Trophoblast cell (in vitro differentiated cells and primary cell): ENCODE data around the gene TOMM5.

Source experiments
- DNase-seq, 2 donors: peaks; one replicate each; pipeline ENCODE4 v3.0.0-alpha.2; 2016
- H2AFZ ChIP-seq: 2 replicates; pipeline ENCODE4 v1.6.1; 2013; ENCODE audit warnings: low read length, moderate library complexity, mild to moderate bottlenecking; ENCODE audit not compliant: insufficient read depth, poor library complexity
- H2AK5ac ChIP-seq: 2 replicates; pipeline ENCODE4 v1.6.1; 2013; ENCODE audit warnings: mild to moderate bottlenecking, low read length
- H2BK120ac ChIP-seq: 2 replicates; pipeline ENCODE4 v1.6.1; 2013; ENCODE audit warnings: low read length, mild to moderate bottlenecking, moderate library complexity; ENCODE audit not compliant: insufficient read depth, poor library complexity
- H2BK12ac ChIP-seq: 2 replicates; pipeline ENCODE4 v1.6.1; 2013; ENCODE audit warnings: mild to moderate bottlenecking, low read length, moderate library complexity
- H2BK5ac ChIP-seq: 2 replicates; pipeline ENCODE4 v1.6.1; 2013; ENCODE audit warnings: low read length, low read depth, moderate library complexity, mild to moderate bottlenecking; ENCODE audit not compliant: poor library complexity
- H3K14ac ChIP-seq: 2 replicates; pipeline ENCODE4 v1.6.1; 2013; ENCODE audit warnings: mild to moderate bottlenecking, low read length
- H3K18ac ChIP-seq: 2 replicates; pipeline ENCODE4 v1.6.1; 2013; ENCODE audit warnings: mild to moderate bottlenecking, low read length
- H3K23ac ChIP-seq: 2 replicates; pipeline ENCODE4 v1.6.1; 2013; ENCODE audit warnings: low read length
- H3K27ac ChIP-seq: 2 replicates; pipeline ENCODE4 v1.5.1; 2013; ENCODE audit warnings: low read depth, mild to moderate bottlenecking, inconsistent platforms, low read length, moderate library complexity
- H3K27me3 ChIP-seq: 2 replicates; pipeline ENCODE4 v1.6.1; 2013; ENCODE audit warnings: inconsistent platforms, mild to moderate bottlenecking, low read length, moderate library complexity; ENCODE audit not compliant: insufficient read depth
- H3K36me3 ChIP-seq, 2 experiments: 1 replicate in 1 of 2; 2 replicates in 1 of 2; pipeline ENCODE4 v1.6.1; 2013; ENCODE audit warnings: low read length in 2 of 2, mild to moderate bottlenecking in 2 of 2, moderate library complexity in 1 of 2; ENCODE audit not compliant: insufficient read depth in 2 of 2, control insufficient read depth in 1 of 2
- H3K4ac ChIP-seq: 2 replicates; pipeline ENCODE4 v1.6.1; 2013; ENCODE audit warnings: low read depth, mild to moderate bottlenecking, low read length, moderate library complexity
- H3K4me1 ChIP-seq, 2 experiments: 1 replicate in 1 of 2; 2 replicates in 1 of 2; pipeline ENCODE4 v1.6.1; 2013; ENCODE audit warnings: low read length in 2 of 2, mild to moderate bottlenecking in 2 of 2, moderate library complexity in 1 of 2; ENCODE audit not compliant: insufficient read depth in 2 of 2, control insufficient read depth in 1 of 2
- H3K4me2 ChIP-seq: 2 replicates; pipeline ENCODE4 v1.6.1; 2013; ENCODE audit warnings: inconsistent platforms, mild to moderate bottlenecking, low read length, moderate library complexity
- H3K4me3 ChIP-seq: 2 replicates; pipeline ENCODE4 v1.5.1; 2013; ENCODE audit warnings: mild to moderate bottlenecking, low read depth, low read length, inconsistent platforms
- H3K79me1 ChIP-seq: one replicate; pipeline ENCODE4 v1.6.1; 2013; ENCODE audit warnings: low read length
- H3K79me2 ChIP-seq: 2 replicates; pipeline ENCODE4 v1.6.1; 2013; ENCODE audit warnings: low read length, mild to moderate bottlenecking; ENCODE audit not compliant: control insufficient read depth, insufficient read depth, poor library complexity
- H3K9ac ChIP-seq: 2 replicates; pipeline ENCODE4 v1.6.1; 2013; ENCODE audit warnings: mild to moderate bottlenecking, low read length
- H3K9me3 ChIP-seq: 2 replicates; pipeline ENCODE4 v1.6.1; 2013; ENCODE audit warnings: low read depth, mild to moderate bottlenecking, control low read depth, inconsistent platforms, low read length; ENCODE audit not compliant: insufficient read depth
- H4K12ac ChIP-seq: 2 replicates; pipeline ENCODE4 v1.6.1; 2013; ENCODE audit warnings: low read depth, mild to moderate bottlenecking, low read length, moderate library complexity
- H4K8ac ChIP-seq: 2 replicates; pipeline ENCODE4 v1.6.1; 2013; ENCODE audit warnings: low read depth, mild to moderate bottlenecking, low read length, moderate library complexity
- H4K91ac ChIP-seq: one replicate; pipeline ENCODE4 v1.6.1; 2013; ENCODE audit warnings: low read depth, mild to moderate bottlenecking, low read length, moderate library complexity
- WGBS: extraction: QIAGEN DNeasy Blood & Tissue Kit; methylation state at CpG from one replicate; pipeline ENCODE4 v1.1.7; 2013; ENCODE audit warnings: missing lambda C conversion rate; ENCODE audit not compliant: insufficient read length, insufficient coverage; ENCODE audit errors: extremely low coverage; 5-methylcytosine and 5-hydroxymethylcytosine counted together

The TOMM5 gene

DNA sequence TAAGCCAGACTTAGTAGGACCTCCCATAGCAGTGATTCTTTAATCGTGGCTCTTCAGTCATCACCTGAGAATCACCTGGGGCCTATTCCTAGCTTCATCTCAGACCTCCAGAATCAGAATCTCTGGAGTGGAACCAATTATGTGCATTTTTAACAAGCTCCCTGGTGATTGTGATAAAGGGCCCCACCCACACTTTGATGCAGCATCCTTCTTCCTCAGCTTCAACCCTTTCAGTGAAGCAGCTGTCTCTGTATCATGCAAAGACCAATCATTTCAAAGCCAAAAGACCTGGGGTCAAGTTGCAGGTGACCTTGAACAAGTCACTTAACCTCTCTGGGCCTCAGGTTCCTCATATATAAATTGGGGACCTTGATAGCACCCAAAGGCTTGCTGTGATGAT lies 33.3 kb downstream of the TOMM5 start:
- Histone ChIP-seq H3K23ac (no peak overlapping the region), H3K9me3 (peaks cover 4% of the 10 kb centered on the region), H4K91ac (no peak overlapping the region), H3K79me1 (no peaks in the 10 kb centered on the region), H2BK120ac (no peak overlapping the region), H3K4me3 (no peak overlapping the region), H2AFZ (no peak overlapping the region), H4K8ac (no peak overlapping the region), H3K4ac (no peak overlapping the region), H3K9ac (no peak overlapping the region), H3K79me2 (no peaks in the 10 kb centered on the region), H2BK5ac (no peak overlapping the region), H3K27ac (no peak overlapping the region), H4K12ac (no peak overlapping the region), H3K14ac (no peak overlapping the region), H2BK12ac (no peak overlapping the region), H3K27me3 (no peaks in the 10 kb centered on the region), H3K18ac (no peak overlapping the region), H3K4me1 (no peaks in the 10 kb centered on the region), H3K36me3 (peaks cover 2 to 3% of the 10 kb centered on the region in 2 experiments), H3K4me2 (no peak overlapping the region), H2AK5ac (no peak overlapping the region)
- no peak for DNase-seq
- no CpG with 5 or more reads among the region's 1 CpG for WGBS

- no peak overlapping the region for H2BK12ac ChIP-seq
- no peaks in the 10 kb centered on the region for H3K36me3 ChIP-seq
- no peaks in the 10 kb centered on the region for H3K27me3 ChIP-seq
- no peak overlapping the region for H3K4me2 ChIP-seq
- no peak overlapping the region for H3K27ac ChIP-seq
- H4K12ac ChIP-seq, result no peak overlapping the region
- H3K79me1 ChIP-seq, result no peaks in the 10 kb centered on the region
- H2AK5ac ChIP-seq, result no peak overlapping the region
- no peak overlapping the region for H3K23ac ChIP-seq
- no peaks in the 10 kb centered on the region for H3K79me2 ChIP-seq
- H3K9me3 ChIP-seq, result no peaks in the 10 kb centered on the region
- H3K14ac ChIP-seq, result no peak overlapping the region
- no peak overlapping the region for H3K18ac ChIP-seq
- H4K91ac ChIP-seq, result no peak overlapping the region
- DNase-seq, result no peak
- no peak overlapping the region for H3K4ac ChIP-seq
- H2BK5ac ChIP-seq, result no peak overlapping the region
- H3K9ac ChIP-seq, result no peak overlapping the region
- no peak overlapping the region for H3K4me3 ChIP-seq
- H4K8ac ChIP-seq, result no peak overlapping the region
- no peaks in the 10 kb centered on the region for H3K4me1 ChIP-seq
- no peak overlapping the region for H2BK120ac ChIP-seq
- no peak overlapping the region for H2AFZ ChIP-seq
Observed at GRCh38 chr9:37555786-37556185, 36.6 kb downstream of the TOMM5 start.

GRCh38 chr9:37554318-37554717 lies 38.1 kb downstream of the TOMM5 start:
- Histone ChIP-seq H3K27ac (no peak overlapping the region), H3K27me3 (no peaks in the 10 kb centered on the region), H3K14ac (no peak overlapping the region), H3K36me3 (no peaks in the 10 kb centered on the region), H3K4ac (no peak overlapping the region), H3K18ac (no peak overlapping the region), H3K79me1 (no peaks in the 10 kb centered on the region), H2BK5ac (no peak overlapping the region), H3K23ac (no peak overlapping the region), H3K79me2 (no peaks in the 10 kb centered on the region), H3K4me1 (no peaks in the 10 kb centered on the region), H2BK120ac (no peak overlapping the region), H4K91ac (no peak overlapping the region), H2BK12ac (no peak overlapping the region), H2AFZ (no peak overlapping the region), H2AK5ac (no peak overlapping the region), H3K9ac (no peak overlapping the region), H3K4me3 (no peak overlapping the region), H3K4me2 (no peak overlapping the region), H4K12ac (no peak overlapping the region), H3K9me3 (no peaks in the 10 kb centered on the region), H4K8ac (no peak overlapping the region)
- no CpG with 5 or more reads among the region's 3 CpGs for WGBS
- DNase-seq, result no peak

DNA sequence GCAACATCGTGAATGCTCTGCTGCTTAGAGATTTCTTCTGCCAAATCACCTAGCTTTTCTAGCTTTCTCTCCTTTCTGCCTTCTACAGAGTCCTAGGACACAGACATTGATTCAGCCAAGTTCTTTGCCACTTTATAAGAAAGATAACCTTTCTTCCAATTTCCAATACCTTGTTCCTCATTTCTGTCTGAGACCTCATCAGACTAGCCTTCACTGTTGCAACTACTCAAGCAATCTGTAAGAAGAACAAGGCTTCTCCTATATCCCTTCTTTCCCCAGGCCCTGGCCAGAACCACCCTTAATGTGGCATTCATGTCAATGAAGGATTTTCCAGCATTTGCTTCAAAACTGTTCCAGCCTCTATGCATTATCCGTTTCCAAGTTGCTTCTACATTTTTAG lies 40.5 kb downstream of the TOMM5 start:
- no peak overlapping the region for H2BK5ac ChIP-seq
- H3K79me1 ChIP-seq, result no peaks in the 10 kb centered on the region
- no peak overlapping the region for H4K8ac ChIP-seq
- H3K27ac ChIP-seq, result no peak overlapping the region
- no peak overlapping the region for H4K12ac ChIP-seq
- H2BK12ac ChIP-seq, result no peak overlapping the region
- no peaks in the 10 kb centered on the region for H3K9me3 ChIP-seq
- H3K4me1 ChIP-seq, result no peaks in the 10 kb centered on the region
- no peak overlapping the region for H3K4me3 ChIP-seq
- H3K18ac ChIP-seq, result no peak overlapping the region
- H3K4me2 ChIP-seq, result no peak overlapping the region
- H4K91ac ChIP-seq, result no peak overlapping the region
- no peak overlapping the region for H2BK120ac ChIP-seq
- no peak for DNase-seq
- H2AK5ac ChIP-seq, result no peak overlapping the region
- no CpG with 5 or more reads among the region's 2 CpGs for WGBS
- no peaks in the 10 kb centered on the region for H3K79me2 ChIP-seq
- no peak overlapping the region for H3K23ac ChIP-seq
- H3K14ac ChIP-seq, result no peak overlapping the region
- no peaks in the 10 kb centered on the region for H3K27me3 ChIP-seq
- H3K4ac ChIP-seq, result no peak overlapping the region
- no peak overlapping the region for H2AFZ ChIP-seq
- H3K9ac ChIP-seq, result no peak overlapping the region
- no peaks in the 10 kb centered on the region for H3K36me3 ChIP-seq

GRCh38 chr9:37551468-37551867 lies 40.9 kb downstream of the TOMM5 start:
- no peak overlapping the region for H3K18ac ChIP-seq
- H3K23ac ChIP-seq, result no peak overlapping the region
- DNase-seq, result no peak
- no peak overlapping the region for H2AK5ac ChIP-seq
- H3K4me2 ChIP-seq, result no peak overlapping the region
- no CpG with 5 or more reads among the region's 3 CpGs for WGBS
- no peak overlapping the region for H2AFZ ChIP-seq
- no peak overlapping the region for H3K4ac ChIP-seq
- no peaks in the 10 kb centered on the region for H3K79me2 ChIP-seq
- H4K12ac ChIP-seq, result no peak overlapping the region
- H3K4me3 ChIP-seq, result no peak overlapping the region
- H3K27ac ChIP-seq, result no peak overlapping the region
- H3K4me1 ChIP-seq, result no peaks in the 10 kb centered on the region
- H3K9me3 ChIP-seq, result no peaks in the 10 kb centered on the region
- H3K79me1 ChIP-seq, result no peaks in the 10 kb centered on the region
- H3K9ac ChIP-seq, result no peak overlapping the region
- H3K27me3 ChIP-seq, result no peaks in the 10 kb centered on the region
- no peak overlapping the region for H2BK12ac ChIP-seq
- no peak overlapping the region for H2BK5ac ChIP-seq
- H4K91ac ChIP-seq, result no peak overlapping the region
- H4K8ac ChIP-seq, result no peak overlapping the region
- no peak overlapping the region for H2BK120ac ChIP-seq
- no peak overlapping the region for H3K14ac ChIP-seq
- H3K36me3 ChIP-seq, result no peaks in the 10 kb centered on the region
